PC-3 (cell line): ENCODE data around the gene PDS5B.

Source experiments
- EZH2 ChIP-seq: fragments of 300-600 bp; sonication (generic); IDR thresholded peaks from one replicate; pipeline ENCODE4 v1.6.1; 2017; ENCODE audit warnings: antibody characterized with exemption, mild to moderate bottlenecking, low read length; ENCODE audit not compliant: unreplicated experiment
- EZH2phosphoT487 ChIP-seq: fragments of 300-600 bp; sonication (generic); IDR thresholded peaks from 2 replicates; pipeline ENCODE4 v1.6.1; 2018; ENCODE audit warnings: mild to moderate bottlenecking, antibody characterized with exemption, low read length, borderline replicate concordance
- TF ChIP-seq, protein P1 (sequence below): fragments of 300-600 bp; sonication (generic); conservative IDR thresholded peaks from 2 replicates; pipeline ENCODE4 v1.5.1; 2017; ENCODE audit warnings: antibody characterized with exemption, low read depth, mild to moderate bottlenecking, low read length

DNA sequence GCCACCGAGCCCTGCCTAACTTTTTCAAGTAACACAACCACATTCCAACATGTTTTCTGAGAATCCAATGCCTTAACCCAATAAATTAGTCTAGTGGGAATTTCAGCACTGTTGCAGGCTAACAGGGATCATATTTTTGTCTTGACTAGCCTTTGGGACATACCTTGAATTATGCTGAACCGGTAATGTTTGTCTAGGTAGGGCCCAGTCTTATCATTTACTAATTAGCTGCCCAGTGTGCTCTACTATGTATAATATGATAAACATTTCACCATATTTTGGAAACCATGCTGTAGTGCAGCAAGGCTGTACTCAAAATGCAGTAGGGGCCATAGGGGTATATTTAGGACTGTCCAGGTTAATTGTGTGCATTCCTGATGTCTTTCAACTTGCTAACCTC is 3.3 kb upstream of the PDS5B start:
- TF ChIP-seq EZH2 (no peak), EZH2phosphoT487 (no peak)
- TF ChIP-seq, protein P1, sequence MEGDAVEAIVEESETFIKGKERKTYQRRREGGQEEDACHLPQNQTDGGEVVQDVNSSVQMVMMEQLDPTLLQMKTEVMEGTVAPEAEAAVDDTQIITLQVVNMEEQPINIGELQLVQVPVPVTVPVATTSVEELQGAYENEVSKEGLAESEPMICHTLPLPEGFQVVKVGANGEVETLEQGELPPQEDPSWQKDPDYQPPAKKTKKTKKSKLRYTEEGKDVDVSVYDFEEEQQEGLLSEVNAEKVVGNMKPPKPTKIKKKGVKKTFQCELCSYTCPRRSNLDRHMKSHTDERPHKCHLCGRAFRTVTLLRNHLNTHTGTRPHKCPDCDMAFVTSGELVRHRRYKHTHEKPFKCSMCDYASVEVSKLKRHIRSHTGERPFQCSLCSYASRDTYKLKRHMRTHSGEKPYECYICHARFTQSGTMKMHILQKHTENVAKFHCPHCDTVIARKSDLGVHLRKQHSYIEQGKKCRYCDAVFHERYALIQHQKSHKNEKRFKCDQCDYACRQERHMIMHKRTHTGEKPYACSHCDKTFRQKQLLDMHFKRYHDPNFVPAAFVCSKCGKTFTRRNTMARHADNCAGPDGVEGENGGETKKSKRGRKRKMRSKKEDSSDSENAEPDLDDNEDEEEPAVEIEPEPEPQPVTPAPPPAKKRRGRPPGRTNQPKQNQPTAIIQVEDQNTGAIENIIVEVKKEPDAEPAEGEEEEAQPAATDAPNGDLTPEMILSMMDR = no peak
